ENCODE measurements around the gene CDK12. TPM values are rescaled to one million over a fixed set of nuclear protein-coding genes. Genes with fewer than 3 reads are reported as not detected.

CDK12 gene
- total and polyA plus RNA-seq, 4 donors: 7.3 to 71.1 (median 28.6) TPM

DNA sequence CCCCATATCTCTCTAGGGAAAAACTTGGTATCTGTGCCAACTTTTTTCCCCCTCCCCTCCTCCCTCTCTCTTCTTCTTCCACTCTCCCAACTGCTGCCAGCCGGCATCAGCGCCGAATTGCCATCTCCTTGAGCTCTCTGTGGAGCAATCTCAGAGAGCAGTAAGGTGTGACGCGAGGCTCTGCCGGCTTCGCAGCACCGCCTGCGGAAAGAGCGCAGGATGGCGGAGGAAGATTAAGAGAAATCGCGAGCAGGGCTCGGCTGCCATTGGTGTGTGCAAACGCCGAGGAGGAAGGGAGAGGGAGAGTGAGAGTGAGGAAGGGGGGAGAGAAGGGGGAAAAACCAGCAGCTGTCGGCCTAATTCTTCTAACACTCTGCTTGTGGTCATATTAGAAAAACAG is 102.2 kb downstream of the CDK12 start:
- Histone ChIP-seq H3K9me3 (ENCODE audit: control insufficient read depth, low read length) (no peaks in the 10 kb centered on the region), H3K36me3 (ENCODE audit: control insufficient read depth in 1 of 2, insufficient read depth in 2 of 2, low read length in 1 of 2) (no peaks in the 10 kb centered on the region), H3K4me1 (ENCODE audit: control insufficient read depth in 1 of 2, insufficient read depth in 2 of 2, low read length in 2 of 2) (no peaks in the 10 kb centered on the region), H3K27ac (ENCODE audit: low read depth in 1 of 2, low read length in 2 of 2) (no peak overlapping the region), H3K27me3 (ENCODE audit: control insufficient read depth in 1 of 2, insufficient read depth in 2 of 2, low read length in 1 of 2) (no peaks in the 10 kb centered on the region), H3K4me3 (ENCODE audit: low read length in 2 of 2) (no peak overlapping the region)
- 41 to 51% methylated on average over 17 of the region's 17 CpGs for WGBS, 2 donors
- intact Hi-C loops (cut with DNase I): no loop called here
- ATAC-seq (ENCODE audit: low FRiP score) (no peak), DNase-seq (no peak)

DNA sequence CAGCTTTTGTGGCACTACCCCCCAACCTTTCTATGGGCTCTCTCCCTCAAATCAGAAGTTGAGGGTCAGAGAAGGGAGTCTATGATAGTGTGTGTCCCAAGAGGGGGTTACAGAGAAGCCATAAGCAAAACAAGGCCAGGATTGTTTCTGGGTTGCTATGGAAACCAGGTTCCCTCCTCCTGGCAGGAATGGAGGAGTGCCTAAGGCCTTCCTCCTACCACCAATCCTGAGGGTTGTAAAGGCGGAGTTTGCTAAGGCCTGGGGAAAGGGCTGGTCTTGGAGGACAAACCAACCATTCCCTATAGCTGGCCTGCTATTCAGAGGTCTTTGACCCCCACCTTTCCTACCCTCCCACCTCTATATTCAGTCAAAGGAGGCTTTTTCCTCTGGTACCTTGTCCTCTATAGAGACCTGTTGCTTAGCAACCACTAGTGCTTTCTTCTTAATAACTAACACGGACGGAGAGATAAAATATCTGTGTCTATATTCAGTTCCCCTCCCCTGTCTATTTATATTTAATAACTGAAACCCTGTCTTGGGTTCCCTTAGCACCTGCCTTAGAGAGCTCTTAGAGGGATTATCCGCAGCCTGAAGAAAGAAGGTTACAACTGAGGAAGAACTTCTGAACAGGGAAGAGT is 103.0 kb downstream of the CDK12 start:
- H3K4me3 ChIP-seq (ENCODE audit: low read length in 2 of 2): no peak overlapping the region
- intact Hi-C loops (cut with DNase I): no loop called here
- H3K27me3 ChIP-seq (ENCODE audit: control insufficient read depth in 1 of 2, insufficient read depth in 2 of 2, low read length in 1 of 2): no peaks in the 10 kb centered on the region
- H3K36me3 ChIP-seq (ENCODE audit: control insufficient read depth in 1 of 2, insufficient read depth in 2 of 2, low read length in 1 of 2): peaks cover 0 to 1% of the 10 kb centered on the region in 2 donors
- DNase-seq: no peak
- no peaks in the 10 kb centered on the region for H3K4me1 ChIP-seq (ENCODE audit: control insufficient read depth in 1 of 2, insufficient read depth in 2 of 2, low read length in 2 of 2)
- WGBS, 2 donors: 77 to 82% methylated on average over 4 of the region's 4 CpGs
- H3K9me3 ChIP-seq (ENCODE audit: control insufficient read depth, low read length): no peaks in the 10 kb centered on the region
- ATAC-seq (ENCODE audit: low FRiP score): no peak
- no peak overlapping the region for H3K27ac ChIP-seq (ENCODE audit: low read depth in 1 of 2, low read length in 2 of 2)

DNA sequence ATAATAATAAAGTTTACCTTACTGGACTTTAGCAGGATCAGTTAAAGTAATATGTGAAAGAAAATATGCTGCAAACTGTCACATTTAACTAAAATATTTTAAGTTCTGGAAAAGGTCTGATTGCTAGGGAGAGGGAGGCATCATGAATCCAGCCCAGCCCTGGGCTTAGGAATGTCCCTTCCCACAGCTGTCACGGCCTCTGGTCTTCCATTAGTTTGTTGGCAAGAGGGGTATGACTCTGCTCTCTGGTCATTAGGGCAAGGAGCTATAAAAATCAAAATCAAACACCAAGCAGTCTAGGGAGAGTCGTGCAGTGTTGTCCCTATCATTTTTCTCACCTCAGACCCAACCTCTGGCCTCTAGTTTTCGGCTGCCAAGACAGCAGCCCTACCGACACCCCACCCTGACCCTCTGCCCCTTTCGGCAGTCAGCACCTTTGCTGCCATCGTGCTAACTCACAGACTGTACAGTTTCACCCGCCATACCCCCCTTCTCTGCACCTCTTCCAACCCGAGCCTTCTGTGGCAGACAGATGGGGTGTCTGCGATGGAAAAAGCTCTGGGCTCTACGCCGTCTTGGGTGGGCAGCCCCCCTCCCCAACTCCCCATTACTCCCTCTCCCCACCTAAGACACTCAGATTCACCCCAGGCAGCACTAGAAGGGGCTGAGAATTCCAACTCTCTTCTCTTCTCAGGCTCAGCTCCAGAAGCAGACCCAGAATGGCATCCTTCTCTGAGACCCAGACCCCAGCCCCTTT is 105.0 kb downstream of the CDK12 start:
- no peaks in the 10 kb centered on the region for H3K9me3 ChIP-seq (ENCODE audit: control insufficient read depth, low read length)
- peaks cover 0 to 1% of the 10 kb centered on the region in 2 donors for H3K36me3 ChIP-seq (ENCODE audit: control insufficient read depth in 1 of 2, insufficient read depth in 2 of 2, low read length in 1 of 2)
- intact Hi-C loops (cut with DNase I): no loop called here
- DNase-seq: no peak
- WGBS, 2 donors: 86 to 87% methylated on average over 11 of the region's 11 CpGs
- H3K27ac ChIP-seq (ENCODE audit: low read depth in 1 of 2, low read length in 2 of 2): no peak overlapping the region
- no peaks in the 10 kb centered on the region for H3K4me1 ChIP-seq (ENCODE audit: control insufficient read depth in 1 of 2, insufficient read depth in 2 of 2, low read length in 2 of 2)
- no peak for ATAC-seq (ENCODE audit: low FRiP score)
- no peak overlapping the region for H3K4me3 ChIP-seq (ENCODE audit: low read length in 2 of 2)
- H3K27me3 ChIP-seq (ENCODE audit: control insufficient read depth in 1 of 2, insufficient read depth in 2 of 2, low read length in 1 of 2): no peaks in the 10 kb centered on the region

DNA sequence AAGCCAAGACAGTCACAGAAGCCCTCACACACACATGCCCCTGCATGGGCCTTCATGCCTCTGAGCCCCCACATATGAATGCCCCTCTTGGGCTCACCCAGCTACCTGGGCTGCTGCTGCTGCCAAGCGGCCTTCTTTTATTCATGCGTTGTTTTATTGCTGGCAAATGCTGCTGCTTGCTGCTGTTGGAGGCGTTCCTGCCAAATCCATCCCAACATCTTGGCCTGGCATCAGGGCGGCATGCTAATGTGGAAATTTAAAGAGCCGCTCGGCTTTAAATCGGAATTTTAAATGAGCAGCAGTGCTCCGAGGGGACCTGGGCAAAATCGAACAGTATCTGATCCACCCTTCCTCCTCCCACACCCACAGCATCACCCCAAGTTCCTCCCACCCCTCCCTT is 107.4 kb downstream of the CDK12 start:
- no peaks in the 10 kb centered on the region for H3K4me1 ChIP-seq (ENCODE audit: control insufficient read depth in 1 of 2, insufficient read depth in 2 of 2, low read length in 2 of 2)
- peaks cover 0 to 1% of the 10 kb centered on the region in 2 donors for H3K36me3 ChIP-seq (ENCODE audit: control insufficient read depth in 1 of 2, insufficient read depth in 2 of 2, low read length in 1 of 2)
- no peak overlapping the region for H3K27ac ChIP-seq (ENCODE audit: low read depth in 1 of 2, low read length in 2 of 2)
- intact Hi-C loops (cut with DNase I): no loop called here
- DNase-seq (no peak), ATAC-seq (ENCODE audit: low FRiP score) (no peak)
- no peaks in the 10 kb centered on the region for H3K9me3 ChIP-seq (ENCODE audit: control insufficient read depth, low read length)
- whole genome bisulfite sequencing, 2 donors: 69 to 75% methylated on average over 9 of the region's 9 CpGs
- H3K4me3 ChIP-seq (ENCODE audit: low read length in 2 of 2): no peak overlapping the region
- no peaks in the 10 kb centered on the region for H3K27me3 ChIP-seq (ENCODE audit: control insufficient read depth in 1 of 2, insufficient read depth in 2 of 2, low read length in 1 of 2)

DNA sequence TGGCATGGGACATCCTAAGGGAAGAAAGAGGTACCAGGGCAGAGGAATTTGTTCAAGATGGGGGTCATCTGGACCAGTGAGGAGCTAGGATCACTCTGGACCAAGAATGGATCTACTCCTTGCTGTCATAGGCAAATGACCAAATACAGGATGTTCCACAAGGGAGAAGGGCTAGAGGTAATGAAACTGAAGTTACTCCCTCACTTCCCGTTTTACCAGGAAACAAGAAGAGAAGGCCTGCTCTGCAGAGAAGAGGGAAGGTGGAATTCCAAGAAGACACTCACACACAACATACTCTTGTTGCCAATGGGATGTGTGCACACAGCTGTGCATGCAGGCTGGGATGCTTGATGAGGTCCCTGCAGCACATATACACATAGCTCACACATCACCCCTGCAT is 107.8 kb downstream of the CDK12 start:
- DNase-seq (no peak), ATAC-seq (ENCODE audit: low FRiP score) (no peak)
- no peaks in the 10 kb centered on the region for H3K27me3 ChIP-seq (ENCODE audit: control insufficient read depth in 1 of 2, insufficient read depth in 2 of 2, low read length in 1 of 2)
- H3K4me1 ChIP-seq (ENCODE audit: control insufficient read depth in 1 of 2, insufficient read depth in 2 of 2, low read length in 2 of 2): no peaks in the 10 kb centered on the region
- intact Hi-C loops (cut with DNase I): no loop called here
- H3K27ac ChIP-seq (ENCODE audit: low read depth in 1 of 2, low read length in 2 of 2): no peak overlapping the region
- no peak overlapping the region for H3K4me3 ChIP-seq (ENCODE audit: low read length in 2 of 2)
- no peaks in the 10 kb centered on the region for H3K9me3 ChIP-seq (ENCODE audit: control insufficient read depth, low read length)
- H3K36me3 ChIP-seq (ENCODE audit: control insufficient read depth in 1 of 2, insufficient read depth in 2 of 2, low read length in 1 of 2): peaks cover 0 to 1% of the 10 kb centered on the region in 2 donors
- WGBS, 2 donors: 75 to 86% methylated on average over 1 of the region's 1 CpG

DNA sequence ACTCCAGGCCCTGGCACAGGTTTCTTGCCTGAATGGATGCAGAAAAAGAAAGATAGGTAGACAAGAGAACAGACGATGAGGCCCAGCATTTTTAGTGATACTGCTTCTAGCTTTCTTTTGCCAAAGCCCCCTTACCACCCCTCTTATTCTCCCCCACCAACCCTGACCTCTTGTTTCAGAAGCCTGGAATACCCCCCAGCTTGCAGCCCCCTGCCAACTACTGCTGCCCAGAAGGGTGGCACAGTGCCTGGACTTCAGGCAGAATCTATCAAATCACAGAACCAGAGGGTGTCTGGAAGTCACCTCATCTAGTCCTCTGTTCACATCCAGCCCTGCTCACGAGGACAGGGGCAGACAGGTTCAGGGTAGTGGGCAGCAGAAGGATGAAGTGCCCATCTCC is 110.8 kb downstream of the CDK12 start:
- H3K9me3 ChIP-seq (ENCODE audit: control insufficient read depth, low read length): no peaks in the 10 kb centered on the region
- ATAC-seq (ENCODE audit: low FRiP score) (no peak), DNase-seq (no peak)
- H3K4me1 ChIP-seq (ENCODE audit: control insufficient read depth in 1 of 2, insufficient read depth in 2 of 2, low read length in 2 of 2): no peaks in the 10 kb centered on the region
- H3K27ac ChIP-seq (ENCODE audit: low read depth in 1 of 2, low read length in 2 of 2): no peak overlapping the region
- H3K27me3 ChIP-seq (ENCODE audit: control insufficient read depth in 1 of 2, insufficient read depth in 2 of 2, low read length in 1 of 2): no peaks in the 10 kb centered on the region
- peaks cover 0 to 1% of the 10 kb centered on the region in 2 donors for H3K36me3 ChIP-seq (ENCODE audit: control insufficient read depth in 1 of 2, insufficient read depth in 2 of 2, low read length in 1 of 2)
- no peak overlapping the region for H3K4me3 ChIP-seq (ENCODE audit: low read length in 2 of 2)
- intact Hi-C loops (cut with DNase I): no loop called here
- 86 to 89% methylated on average over 2 of the region's 2 CpGs for WGBS, 2 donors

DNA sequence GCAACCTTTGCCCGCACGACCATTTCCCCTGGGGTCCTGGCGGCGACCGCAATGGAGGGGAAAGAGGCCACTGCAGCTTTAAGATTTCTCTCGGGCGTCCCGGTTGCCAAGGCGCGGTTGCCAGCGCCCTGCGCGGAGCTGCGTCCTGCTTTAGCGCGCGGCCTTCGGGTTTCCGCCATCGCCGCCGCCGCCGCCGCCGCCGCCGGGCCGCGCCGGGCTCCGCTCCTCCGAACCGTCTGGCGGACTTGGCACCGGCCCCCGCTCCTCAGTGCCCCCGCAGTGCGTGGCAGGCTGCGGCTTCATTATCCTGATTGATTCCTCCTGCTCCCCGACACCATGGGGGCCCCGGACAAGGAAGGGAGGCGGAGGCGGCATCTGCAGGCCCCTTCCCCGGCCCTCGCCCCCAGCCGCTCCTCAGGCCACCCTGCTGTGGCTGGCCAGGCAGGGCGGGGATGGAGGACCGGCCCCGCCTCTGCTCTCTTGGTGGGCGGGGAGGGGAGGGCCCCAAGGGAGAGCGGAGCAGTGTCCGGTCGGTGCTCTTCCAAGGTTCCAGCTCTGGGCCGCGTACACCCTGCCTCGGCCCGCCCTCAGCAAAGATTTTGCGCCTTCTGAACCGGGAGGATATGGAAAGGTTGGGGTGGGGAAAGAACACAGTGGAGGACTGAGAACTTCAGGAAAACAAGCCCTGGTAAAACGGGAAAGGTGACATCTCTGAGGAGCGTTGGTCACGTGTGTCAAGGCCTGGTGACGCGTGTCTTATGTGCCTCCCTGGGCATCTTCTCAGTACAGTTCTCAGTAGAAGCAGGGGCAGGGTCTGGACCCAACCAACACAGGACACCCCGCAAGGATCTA is 112.4 kb downstream of the CDK12 start:
- DNase-seq: peak; percentile 87 to 88
- 2% methylated on average over 51 to 66 of the region's 66 CpGs for WGBS, 2 donors
- intact Hi-C loops (cut with DNase I): no loop called here

DNA sequence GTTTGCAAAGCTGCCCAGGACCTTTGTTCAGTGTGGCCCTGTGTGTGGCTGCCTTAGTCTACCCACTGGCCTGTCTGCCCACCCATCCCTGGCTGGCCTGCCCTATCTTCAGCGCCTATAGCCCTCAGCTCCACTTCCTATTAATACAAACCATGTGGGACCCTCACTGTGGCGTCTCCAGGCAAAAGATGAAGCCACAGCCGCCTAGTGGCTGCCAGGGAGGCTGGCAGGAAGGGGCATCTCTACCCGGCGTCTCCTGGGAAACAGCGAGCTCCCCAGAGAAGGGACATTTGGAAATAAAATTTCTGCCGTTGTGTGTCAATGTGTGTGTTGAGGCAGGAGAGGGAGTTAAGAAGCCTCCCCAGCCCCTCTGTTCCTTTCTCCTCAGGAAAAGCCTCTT is 114.9 kb downstream of the CDK12 start:
- no peak for ATAC-seq (ENCODE audit: low FRiP score)
- no peak overlapping the region for H3K4me3 ChIP-seq (ENCODE audit: low read length in 2 of 2)
- DNase-seq: no peak
- no peaks in the 10 kb centered on the region for H3K27me3 ChIP-seq (ENCODE audit: control insufficient read depth in 1 of 2, insufficient read depth in 2 of 2, low read length in 1 of 2)
- no peaks in the 10 kb centered on the region for H3K9me3 ChIP-seq (ENCODE audit: control insufficient read depth, low read length)
- intact Hi-C loops (cut with DNase I): no loop called here
- no peaks in the 10 kb centered on the region for H3K4me1 ChIP-seq (ENCODE audit: control insufficient read depth in 1 of 2, insufficient read depth in 2 of 2, low read length in 2 of 2)
- H3K27ac ChIP-seq (ENCODE audit: low read depth in 1 of 2, low read length in 2 of 2): no peak overlapping the region
- H3K36me3 ChIP-seq (ENCODE audit: control insufficient read depth in 1 of 2, insufficient read depth in 2 of 2, low read length in 1 of 2): no peaks in the 10 kb centered on the region
- 17 to 22% methylated on average over 7 of the region's 7 CpGs for WGBS, 2 donors

More for the DNA sequence above, 112.4 kb downstream of the CDK12 start:
- H3K27me3 ChIP-seq (ENCODE audit: control insufficient read depth in 1 of 2, insufficient read depth in 2 of 2, low read length in 1 of 2): no peaks in the 10 kb centered on the region
- no peaks in the 10 kb centered on the region for H3K9me3 ChIP-seq (ENCODE audit: control insufficient read depth, low read length)
- peaks cover 0 to 1% of the 10 kb centered on the region in 2 donors for H3K36me3 ChIP-seq (ENCODE audit: control insufficient read depth in 1 of 2, insufficient read depth in 2 of 2, low read length in 1 of 2)
- H3K27ac ChIP-seq (ENCODE audit: low read depth in 1 of 2, low read length in 2 of 2): no peak overlapping the region
- no peaks in the 10 kb centered on the region for H3K4me1 ChIP-seq (ENCODE audit: control insufficient read depth in 1 of 2, insufficient read depth in 2 of 2, low read length in 2 of 2)
- H3K4me3 ChIP-seq (ENCODE audit: low read length in 2 of 2): peak overlapping the region; percentile 76 to 82
- peak; percentile 90 for ATAC-seq (ENCODE audit: low FRiP score)
